Thymus (tissue), 11 donors: ENCODE results near the gene CDC40. TPM values are rescaled to one million over a fixed set of nuclear protein-coding genes. Genes with fewer than 3 reads are reported as not detected.

Experiments
- DNase-seq, 9 donors: peaks; one replicate each; pipeline ENCODE4 v3.0.0-alpha.2; 2013; ENCODE audit warnings: low spot score in 9 of 9, low read depth in 6 of 9, missing footprints in 1 of 9
- H3K27ac ChIP-seq, 2 donors: one replicate each; pipeline ENCODE4 v1.5.1; 2013; ENCODE audit warnings: control low read depth in 1 of 2, low read depth in 1 of 2, low read length in 1 of 2, mild to moderate bottlenecking in 1 of 2, moderate library complexity in 1 of 2
- H3K27me3 ChIP-seq, 2 donors: one replicate each; pipeline ENCODE4 v1.5.1; 2013; ENCODE audit warnings: low read length in 1 of 2; ENCODE audit not compliant: control insufficient read depth in 2 of 2, insufficient read depth in 1 of 2
- H3K36me3 ChIP-seq, 2 donors: one replicate each; pipeline ENCODE4 v1.5.1; 2013; ENCODE audit warnings: low read length in 1 of 2, mild to moderate bottlenecking in 1 of 2, moderate library complexity in 1 of 2; ENCODE audit not compliant: control insufficient read depth in 2 of 2, insufficient read depth in 2 of 2
- H3K4me1 ChIP-seq, 2 donors: one replicate each; pipeline ENCODE4 v1.5.1; 2013; ENCODE audit warnings: low read length in 2 of 2; ENCODE audit not compliant: control insufficient read depth in 2 of 2, insufficient read depth in 2 of 2
- H3K4me3 ChIP-seq, 2 donors: one replicate each; pipeline ENCODE4 v1.5.1; 2013; ENCODE audit warnings: low read length in 2 of 2, control low read depth in 1 of 2, mild to moderate bottlenecking in 1 of 2
- H3K9me3 ChIP-seq, 2 donors: one replicate each; pipeline ENCODE4 v1.5.1; 2013; ENCODE audit warnings: low read length in 1 of 2, mild to moderate bottlenecking in 1 of 2; ENCODE audit not compliant: control insufficient read depth in 2 of 2, insufficient read depth in 1 of 2
- whole genome bisulfite sequencing: extraction: QIAGEN DNeasy Blood & Tissue Kit; methylation state at CpG from one replicate; pipeline ENCODE4 v1.1.7; 2013; 5-methylcytosine and 5-hydroxymethylcytosine counted together
- polyA plus RNA-seq: library from polyadenylated mRNA; stranded (reverse); fragments of 200-250 nt; gene quantifications from one replicate; pipeline ENCODE4 v1.2.3, GENCODE V29; 2013
- total RNA-seq: library from RNA; stranded (reverse); fragments of 120-200 nt; gene quantifications from one replicate; pipeline ENCODE4 v1.2.4, GENCODE V29; 2013
- donor health status: healthy.

CDC40 gene
- total and polyA plus RNA-seq, 2 donors, result 17.6 to 26.8 TPM

DNA sequence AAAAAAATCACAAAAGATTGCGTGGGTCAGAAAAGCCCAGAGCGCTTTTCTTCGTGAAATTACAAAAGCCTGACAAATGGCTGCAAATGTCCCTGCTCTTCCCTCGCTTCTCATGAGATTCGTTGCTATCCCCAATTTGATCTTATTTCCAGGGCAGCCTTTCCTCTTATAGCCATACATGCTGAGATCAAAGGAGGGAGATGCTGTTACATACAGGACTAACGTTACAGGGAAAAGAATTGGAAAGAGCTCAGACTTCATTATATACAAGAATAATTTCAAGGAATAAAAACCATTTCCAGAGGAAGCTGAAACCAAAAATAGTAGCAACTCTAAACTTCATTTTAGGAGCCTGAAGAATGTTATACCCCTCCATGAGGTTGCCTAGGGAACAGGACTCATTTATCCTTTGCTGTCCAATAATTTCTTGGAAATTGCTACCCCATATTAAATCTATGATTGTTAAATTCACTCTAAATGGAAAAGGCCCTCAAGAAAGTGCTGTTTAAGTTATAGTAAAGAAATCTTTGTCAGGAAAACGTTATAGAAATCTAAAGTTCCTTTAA lies 97.0 kb downstream of the CDC40 start:
- Histone ChIP-seq H3K27me3 (no peaks in the 10 kb centered on the region), H3K4me1 (no peaks in the 10 kb centered on the region), H3K4me3 (no peak overlapping the region), H3K27ac (no peak overlapping the region), H3K36me3 (no peaks in the 10 kb centered on the region), H3K9me3 (no peaks in the 10 kb centered on the region)
- no peak for DNase-seq
- 93% methylated on average over 7 of the region's 7 CpGs for WGBS

Other genes with a start within 250 kb of the CDC40 start
- gene GPR6, start 202.1 kb upstream of the CDC40 start, total RNA-seq, result not detected
- 0.05 TPM for gene GPR6, start 202.1 kb upstream of the CDC40 start, polyA plus RNA-seq
- gene WASF1, start 757 bp upstream of the CDC40 start, total RNA-seq, result 2.1 TPM
- gene WASF1, start 757 bp upstream of the CDC40 start, polyA plus RNA-seq, result 12.1 TPM
- gene METTL24, start 177.9 kb downstream of the CDC40 start, total RNA-seq, result 1.5 TPM
- gene METTL24, start 177.9 kb downstream of the CDC40 start, polyA plus RNA-seq, result 0.50 TPM
- 0.14 TPM for gene DDO, start 235.1 kb downstream of the CDC40 start, total RNA-seq
- gene DDO, start 235.1 kb downstream of the CDC40 start, polyA plus RNA-seq, result 0.64 TPM